Measurements from ENCODE around the gene AK3. TPM values are rescaled to one million over a fixed set of nuclear protein-coding genes. Genes with fewer than 3 reads are reported as not detected.
"Not testable (repeated sequence)": the region's sequence is repeated elsewhere in the genome, so short reads cannot be mapped to it uniquely, and the experiment has no call there.

Gene AK3
- total RNA-seq, 1 donor from 2014 or later: 65.5 TPM

GRCh38 chr9:4756420-4756819 is 15.4 kb upstream of the AK3 start:
- Histone ChIP-seq H3K4me3 (ENCODE audit: low read depth, low read length) (no peak overlapping the region), H3K27me3 (ENCODE audit: control insufficient read depth, insufficient read depth, low read length) (no peaks in the 10 kb centered on the region), H3K36me3 (ENCODE audit: control insufficient read depth, insufficient read depth, low read length) (no peaks in the 10 kb centered on the region)
- DNase-seq (ENCODE audit: low read depth): no peak
- TF ChIP-seq CTCF (IDR thresholded peaks at IDR 0.05; ENCODE audit: insufficient read depth, low read length, poor library complexity, severe bottlenecking): no peak

- TF ChIP-seq CTCF (IDR thresholded peaks at IDR 0.05; ENCODE audit: insufficient read depth, low read length, poor library complexity, severe bottlenecking): no peak
- no peak overlapping the region for H3K4me3 ChIP-seq (ENCODE audit: low read depth, low read length)
- DNase-seq (ENCODE audit: low read depth): no peak
- H3K36me3 ChIP-seq (ENCODE audit: control insufficient read depth, insufficient read depth, low read length): no peaks in the 10 kb centered on the region
- H3K27me3 ChIP-seq (ENCODE audit: control insufficient read depth, insufficient read depth, low read length): no peaks in the 10 kb centered on the region
Measured at GRCh38 chr9:4755026-4755609, 14.1 kb upstream of the AK3 start.

GRCh38 chr9:4754530-4754929 is 13.5 kb upstream of the AK3 start:
- not testable (repeated sequence) for H3K36me3 ChIP-seq (ENCODE audit: control insufficient read depth, insufficient read depth, low read length); DNase-seq (ENCODE audit: low read depth); H3K4me3 ChIP-seq (ENCODE audit: low read depth, low read length); H3K27me3 ChIP-seq (ENCODE audit: control insufficient read depth, insufficient read depth, low read length)

GRCh38 chr9:4750023-4750673 is 9.1 kb upstream of the AK3 start:
- Histone ChIP-seq H3K27me3 (ENCODE audit: control insufficient read depth, insufficient read depth, low read length) (no peaks in the 10 kb centered on the region), H3K4me3 (ENCODE audit: low read depth, low read length) (no peak overlapping the region), H3K36me3 (ENCODE audit: control insufficient read depth, insufficient read depth, low read length) (no peaks in the 10 kb centered on the region)
- TF ChIP-seq CTCF (IDR thresholded peaks at IDR 0.05; ENCODE audit: insufficient read depth, low read length, poor library complexity, severe bottlenecking): peak; percentile 51
- DNase-seq (ENCODE audit: low read depth): no peak

GRCh38 chr9:4748612-4749011 is 7.6 kb upstream of the AK3 start:
- DNase-seq (ENCODE audit: low read depth): no peak
- Histone ChIP-seq H3K4me3 (ENCODE audit: low read depth, low read length) (no peak overlapping the region), H3K36me3 (ENCODE audit: control insufficient read depth, insufficient read depth, low read length) (no peaks in the 10 kb centered on the region), H3K27me3 (ENCODE audit: control insufficient read depth, insufficient read depth, low read length) (no peaks in the 10 kb centered on the region)
- no peak for TF ChIP-seq CTCF (IDR thresholded peaks at IDR 0.05; ENCODE audit: insufficient read depth, low read length, poor library complexity, severe bottlenecking)

GRCh38 chr9:4746278-4747030 is 5.5 kb upstream of the AK3 start:
- Histone ChIP-seq H3K27me3 (ENCODE audit: control insufficient read depth, insufficient read depth, low read length) (no peaks in the 10 kb centered on the region), H3K36me3 (ENCODE audit: control insufficient read depth, insufficient read depth, low read length) (no peaks in the 10 kb centered on the region), H3K4me3 (ENCODE audit: low read depth, low read length) (no peak overlapping the region)
- TF ChIP-seq CTCF (IDR thresholded peaks at IDR 0.05; ENCODE audit: insufficient read depth, low read length, poor library complexity, severe bottlenecking): no peak
- DNase-seq (ENCODE audit: low read depth): no peak

Measured in kidney epithelial cell (primary cell).